H1 (cell line): Measurements from ENCODE around the gene SCN3B. TPM values are rescaled to one million over a fixed set of nuclear protein-coding genes. Genes with fewer than 3 reads are reported as not detected.

Source experiments
- CTCF ChIA-PET: fragments of 300-600 bp; sonication (Branson Sonifier 250); formaldehyde crosslinking; loops from one replicate; lab custom pipeline; 2021; ENCODE audit not compliant: partially characterized antibody; lab: Charles Lee
- POLR2A ChIA-PET: fragments of 300-600 bp; sonication (Branson Sonifier 250); formaldehyde crosslinking; loops from one replicate; lab custom pipeline; 2021; ENCODE audit warnings: inconsistent platforms; ENCODE audit not compliant: partially characterized antibody; lab: Charles Lee
- DNase-seq, 2 experiments: peaks; one replicate each; pipeline versions ENCODE4 v3.0.0 to v3.0.0-alpha.2; 2010 to 2022; ENCODE audit warnings: low spot score in 2 of 2, low read depth in 1 of 2, mixed read lengths in 1 of 2
- FAIRE-seq: peaks from 2 replicates; lab custom pipeline; 2011; peaks lifted over from hg19 to GRCh38; lab: Jason Lieb, UNC
- H2AFZ ChIP-seq: 2 replicates; pipeline ENCODE4 v1.8.1; 2012; ENCODE audit warnings: low read length, inconsistent platforms
- H2AK5ac ChIP-seq: 2 replicates; pipeline ENCODE4 v1.6.1; 2013; ENCODE audit warnings: low read depth, low read length
- H2BK120ac ChIP-seq: replicated peaks from 2 replicates; pipeline ENCODE3; 2013; ENCODE audit warnings: low read depth, low read length, inconsistent platforms
- H2BK12ac ChIP-seq: 2 replicates; pipeline ENCODE4 v1.6.1; 2013; ENCODE audit warnings: low read depth, low read length
- H2BK15ac ChIP-seq: 2 replicates; pipeline ENCODE4 v1.6.1; 2013; ENCODE audit warnings: low read length
- H2BK20ac ChIP-seq: 2 replicates; pipeline ENCODE4 v1.6.1; 2013; ENCODE audit warnings: low read length
- H2BK5ac ChIP-seq: 2 replicates; pipeline ENCODE4 v1.6.1; 2013; ENCODE audit warnings: low read depth, low read length
- H3K14ac ChIP-seq: 2 replicates; pipeline ENCODE4 v1.6.1; 2013; ENCODE audit warnings: inconsistent platforms; ENCODE audit not compliant: insufficient read length
- H3K18ac ChIP-seq: 2 replicates; pipeline ENCODE4 v1.6.1; 2013; ENCODE audit warnings: low read length; ENCODE audit errors: extremely low read depth
- H3K23ac ChIP-seq: 2 replicates; pipeline ENCODE4 v1.6.1; 2013; ENCODE audit warnings: inconsistent platforms; ENCODE audit not compliant: insufficient read length
- H3K23me2 ChIP-seq: 2 replicates; pipeline ENCODE4 v1.6.1; 2013; ENCODE audit warnings: low read depth, low read length
- H3K27ac ChIP-seq: 2 replicates; pipeline ENCODE4 v1.6.1; 2011; ENCODE audit warnings: low read depth, low read length, inconsistent platforms
- H3K27me3 ChIP-seq, 4 experiments: replicated peaks in 1 of 4; 1 replicate in 1 of 4; 2 replicates in 3 of 4; pipeline versions ENCODE4 v1.6.1 to v1.8.1; 2011 to 2013; ENCODE audit warnings: low read length in 3 of 4, mild to moderate bottlenecking in 3 of 4, inconsistent platforms in 2 of 4, mixed read lengths in 2 of 4, moderate library complexity in 1 of 4; ENCODE audit not compliant: control insufficient read depth in 3 of 4, insufficient read depth in 3 of 4; ENCODE audit errors: extremely low read depth in 1 of 4
- H3K36me3 ChIP-seq, 4 experiments: 2 replicates each; pipeline versions ENCODE4 v1.6.1 to v1.8.1; 2011 to 2013; ENCODE audit warnings: mild to moderate bottlenecking in 4 of 4, low read length in 3 of 4, moderate library complexity in 2 of 4, control low read depth in 1 of 4, inconsistent platforms in 1 of 4; ENCODE audit not compliant: insufficient read depth in 4 of 4, control insufficient read depth in 2 of 4
- H3K4ac ChIP-seq: replicated peaks from 2 replicates; pipeline ENCODE3; 2013; ENCODE audit warnings: low read length, low read depth, mixed read lengths, inconsistent platforms; ENCODE audit not compliant: insufficient read length
- H3K4me1 ChIP-seq, 4 experiments: replicated peaks in 1 of 4; 1 replicate in 1 of 4; 2 replicates in 3 of 4; pipeline versions ENCODE4 v1.6.1 to v1.8.1; 2011 to 2013; ENCODE audit warnings: low read length in 3 of 4, inconsistent platforms in 2 of 4, mixed read lengths in 1 of 4; ENCODE audit not compliant: insufficient read depth in 4 of 4, control insufficient read depth in 3 of 4
- H3K4me2 ChIP-seq, 2 experiments: 2 replicates each; pipeline versions ENCODE4 v1.6.1 to v1.8.1; 2011 to 2013; ENCODE audit warnings: low read depth in 2 of 2, low read length in 2 of 2, control low read depth in 1 of 2, inconsistent platforms in 1 of 2, mild to moderate bottlenecking in 1 of 2; ENCODE audit not compliant: insufficient read depth in 1 of 2
- H3K4me3 ChIP-seq, 4 experiments: fragments of 200-600, 300-600 bp in 1 of 4; sonication (generic), shearing (Covaris generic), sonication (Bioruptor Twin) in 1 of 4; 2 replicates each; pipeline versions ENCODE4 v1.5.1 to v1.8.1; 2011 to 2016; ENCODE audit warnings: low read length in 4 of 4, low read depth in 3 of 4, control low read depth in 2 of 4, inconsistent platforms in 2 of 4, mild to moderate bottlenecking in 2 of 4, mixed read lengths in 1 of 4, moderate library complexity in 1 of 4; ENCODE audit not compliant: insufficient read depth in 2 of 4; ENCODE audit errors: extremely low read depth in 1 of 4
- H3K56ac ChIP-seq: replicated peaks from 2 replicates; pipeline ENCODE3; 2013; ENCODE audit warnings: low read depth, mild to moderate bottlenecking, mixed read lengths, low read length, inconsistent platforms; ENCODE audit not compliant: insufficient read length
- H3K79me1 ChIP-seq: 2 replicates; pipeline ENCODE4 v1.6.1; 2013; ENCODE audit warnings: low read depth, low read length, control low read depth
- H3K79me2 ChIP-seq, 2 experiments: 2 replicates each; pipeline versions ENCODE4 v1.6.1 to v1.8.1; 2012 to 2013; ENCODE audit warnings: low read length in 2 of 2, mild to moderate bottlenecking in 2 of 2, inconsistent platforms in 1 of 2; ENCODE audit not compliant: insufficient read depth in 2 of 2, control insufficient read depth in 1 of 2
- H3K9ac ChIP-seq, 4 experiments: replicated peaks in 1 of 4; 1 replicate in 1 of 4; 2 replicates in 3 of 4; pipeline versions ENCODE4 v1.6.1 to v1.8.1; 2011 to 2013; ENCODE audit warnings: low read depth in 3 of 4, low read length in 3 of 4, control low read depth in 2 of 4, mild to moderate bottlenecking in 2 of 4, moderate library complexity in 2 of 4, inconsistent platforms in 1 of 4; ENCODE audit errors: extremely low read depth in 1 of 4
- H3K9me3 ChIP-seq, 2 experiments: 2 replicates each; pipeline versions ENCODE4 v1.6.1 to v1.8.1; 2012 to 2013; ENCODE audit warnings: mild to moderate bottlenecking in 2 of 2, moderate library complexity in 2 of 2, control low read depth in 1 of 2, inconsistent platforms in 1 of 2, low read depth in 1 of 2, low read length in 1 of 2, mixed read lengths in 1 of 2; ENCODE audit not compliant: insufficient read depth in 2 of 2
- H4K20me1 ChIP-seq, 2 experiments: replicated peaks in 1 of 2; 2 replicates each; pipeline versions ENCODE3 to v1.8.1; 2011 to 2013; ENCODE audit warnings: inconsistent platforms in 2 of 2, low read length in 2 of 2, mild to moderate bottlenecking in 1 of 2; ENCODE audit not compliant: insufficient read depth in 2 of 2, control insufficient read depth in 1 of 2
- H4K5ac ChIP-seq: 2 replicates; pipeline ENCODE4 v1.6.1; 2013; ENCODE audit warnings: low read length, low read depth, mixed read lengths, inconsistent platforms; ENCODE audit not compliant: insufficient read length
- H4K8ac ChIP-seq: 2 replicates; pipeline ENCODE4 v1.8.0; 2013; ENCODE audit warnings: mild to moderate bottlenecking, moderate library complexity, low read length, inconsistent platforms; ENCODE audit not compliant: insufficient read depth; ENCODE audit errors: extremely low read depth
- H4K91ac ChIP-seq: replicated peaks from 2 replicates; pipeline ENCODE3; 2013; ENCODE audit warnings: low read length, mixed read lengths, inconsistent platforms; ENCODE audit not compliant: insufficient read length
- ATF2 ChIP-seq: IDR thresholded peaks from 2 replicates; pipeline ENCODE4 v1.6.1; 2012; ENCODE audit warnings: low read length, inconsistent platforms
- CHD2 ChIP-seq: IDR thresholded peaks from 2 replicates; pipeline ENCODE4 v1.6.1; 2012; ENCODE audit warnings: low read length, improper control_type of control experiment
- CREB1 ChIP-seq: IDR thresholded peaks from 2 replicates; pipeline ENCODE4 v1.6.1; 2012; ENCODE audit warnings: inconsistent platforms
- CTBP2 ChIP-seq: IDR thresholded peaks from 2 replicates; pipeline ENCODE4 v1.7.0; 2011; ENCODE audit warnings: borderline replicate concordance, mild to moderate bottlenecking, moderate library complexity, mixed read lengths, low read length; ENCODE audit not compliant: insufficient read depth, insufficient read length
- FOSL1 ChIP-seq: IDR thresholded peaks from 2 replicates; pipeline ENCODE4 v1.6.1; 2011; ENCODE audit warnings: mild to moderate bottlenecking, low read depth, low read length, moderate library complexity; ENCODE audit not compliant: insufficient read depth
- JUN ChIP-seq: IDR thresholded peaks from 2 replicates; pipeline ENCODE4 v1.6.1; 2011; ENCODE audit warnings: low read depth, mild to moderate bottlenecking, improper control_type of control experiment, low read length
- KDM4A ChIP-seq: IDR thresholded peaks from one replicate; pipeline ENCODE4 v1.7.1; 2012; ENCODE audit warnings: low read depth, mild to moderate bottlenecking, moderate library complexity, low read length, inconsistent platforms; ENCODE audit not compliant: severe bottlenecking
- MAFK ChIP-seq: IDR thresholded peaks from 2 replicates; pipeline ENCODE4 v1.6.1; 2012; ENCODE audit warnings: low read depth, mild to moderate bottlenecking, improper control_type of control experiment, low read length
- NANOG ChIP-seq: IDR thresholded peaks from 2 replicates; pipeline ENCODE4 v1.6.1; 2011; ENCODE audit warnings: low read length, low read depth, mild to moderate bottlenecking, inconsistent platforms; ENCODE audit not compliant: insufficient read depth, poor library complexity, severe bottlenecking
- NRF1 ChIP-seq: IDR thresholded peaks from 2 replicates; pipeline ENCODE4 v1.6.1; 2011; ENCODE audit warnings: mild to moderate bottlenecking, low read depth, low read length, improper control_type of control experiment
- RNF2 ChIP-seq: fragments of 200-900, 300-1000 bp; sonication (generic); IDR thresholded peaks from 2 replicates; pipeline ENCODE4 v1.7.1; 2016; ENCODE audit warnings: borderline replicate concordance, low read depth, mild to moderate bottlenecking, antibody characterized with exemption, low read length; ENCODE audit not compliant: poor library complexity, severe bottlenecking; ENCODE audit errors: missing control alignments
- SP4 ChIP-seq: IDR thresholded peaks from 2 replicates; pipeline ENCODE4 v1.6.1; 2012; ENCODE audit warnings: low read length, inconsistent platforms
- TCF12 ChIP-seq: IDR thresholded peaks from 2 replicates; pipeline ENCODE4 v1.6.1; 2011; ENCODE audit warnings: low read depth, mild to moderate bottlenecking, low read length
- WGBS, 2 experiments: shearing (Covaris generic) in 1 of 2; methylation state at CpG; one replicate each; pipeline versions ENCODE4 v1.1.6 to v1.1.7; 2013 to 2015; ENCODE audit warnings: low lambda C conversion rate in 2 of 2, mixed read lengths in 2 of 2, inconsistent platforms in 1 of 2, low coverage in 1 of 2, missing lambda C conversion rate in 1 of 2; ENCODE audit not compliant: insufficient replicate concordance in 2 of 2, insufficient coverage in 1 of 2, insufficient read length in 1 of 2; ENCODE audit errors: extremely low coverage in 1 of 2, missing lambda C conversion rate in 1 of 2; 5-methylcytosine and 5-hydroxymethylcytosine counted together
- polyA plus RNA-seq, 7 experiments: library from polyadenylated mRNA; depleted of rRNA in 3 of 7; stranded (reverse) in 5 of 7; unstranded in 2 of 7; fragments of >200 nt in 5 of 7; fragments of 200-250 nt in 2 of 7; gene quantifications; 1 replicate in 5 of 7; 2 replicates in 1 of 7; 4 replicates in 1 of 7; pipeline versions ENCODE4 v1.2.1 to v1.2.3, GENCODE V29; 2011 to 2013; ENCODE audit warnings: missing spikeins in 2 of 7, mixed read lengths in 2 of 7
- total RNA-seq: library from RNA; stranded (reverse); fragmentation: NEBNext Ultra II Directional; extraction: Animal tissue kit (Norgen Biotek cat#: 25700); gene quantifications from 2 replicates; pipeline ENCODE4 v1.2.1, GENCODE V29; 2021

Gene SCN3B
- total and polyA plus RNA-seq, 2 of the 8 experiments (the other 6 are each of a cell fraction or from before 2014, with no cell fraction given): 0.67 to 1.1 TPM

- Histone ChIP-seq H4K8ac (no peak overlapping the region), H3K18ac (no peak overlapping the region), H3K4ac (no peak overlapping the region), H3K4me2 (no peak overlapping the region), H2BK120ac (no peak overlapping the region), H2BK5ac (no peak overlapping the region), H3K79me2 (no peaks in the 10 kb centered on the region), H3K9me3 (no peaks in the 10 kb centered on the region), H3K23me2 (no peaks in the 10 kb centered on the region; the same call in 1 of the 2 replicates), H3K79me1 (no peaks in the 10 kb centered on the region), H4K91ac (no peak overlapping the region), H3K9ac (no peak overlapping the region), H2BK15ac (no peak overlapping the region), H2BK12ac (no peak overlapping the region), H4K20me1 (no peaks in the 10 kb centered on the region), H3K27ac (no peak overlapping the region), H3K4me3 (no peak overlapping the region), H4K5ac (no peak overlapping the region), H3K23ac (no peak overlapping the region), H2BK20ac (no peak overlapping the region), H3K56ac (no peak overlapping the region), H2AFZ (no peak overlapping the region), H2AK5ac (no peak overlapping the region), H3K4me1 (peaks cover 0 to 3% (median 1%) of the 10 kb centered on the region in 4 experiments; a peak in 3 of 7 replicates), H3K14ac (no peak overlapping the region), H3K36me3 (no peaks in the 10 kb centered on the region), H3K27me3 (peaks cover 4 to 13% (median 8%) of the 10 kb centered on the region in 4 experiments; a peak in 5 of 7 replicates)
- DNase-seq: no peak
- WGBS, 2 experiments: 84% methylated on average over 2 of the region's 2 CpGs; no CpG with 5 or more reads in 1 of the 2 experiments
- FAIRE-seq: no peak
- CTCF ChIA-PET: interaction anchor here (1.3 kb wide), 2 partner anchors 48 to 53 kb away, joined by 3 to 4 read pairs; no protein-coding TSS in a partner anchor
- POLR2A ChIA-PET: no interaction called here
- TF ChIP-seq CHD2 (no peak), MAFK (no peak), CTBP2 (no peak), SP4 (no peak), ATF2 (no peak), CREB1 (no peak), KDM4A (no peak), NRF1 (no peak), TCF12 (no peak), JUN (no peak), FOSL1 (no peak), NANOG (no peak), RNF2 (no peak)
Measured at GRCh38 chr11:123659311-123659710, 4.9 kb upstream of the SCN3B start.
